GM12872 (cell line): ENCODE data around the gene ASIC1.

Experiments
- TF ChIP-seq, protein P1 (sequence below): IDR thresholded peaks from 3 replicates; pipeline ENCODE4 v1.5.1; 2011; ENCODE audit warnings: low read depth, mild to moderate bottlenecking, low read length, moderate library complexity; ENCODE audit not compliant: insufficient read depth

ASIC1 gene

DNA sequence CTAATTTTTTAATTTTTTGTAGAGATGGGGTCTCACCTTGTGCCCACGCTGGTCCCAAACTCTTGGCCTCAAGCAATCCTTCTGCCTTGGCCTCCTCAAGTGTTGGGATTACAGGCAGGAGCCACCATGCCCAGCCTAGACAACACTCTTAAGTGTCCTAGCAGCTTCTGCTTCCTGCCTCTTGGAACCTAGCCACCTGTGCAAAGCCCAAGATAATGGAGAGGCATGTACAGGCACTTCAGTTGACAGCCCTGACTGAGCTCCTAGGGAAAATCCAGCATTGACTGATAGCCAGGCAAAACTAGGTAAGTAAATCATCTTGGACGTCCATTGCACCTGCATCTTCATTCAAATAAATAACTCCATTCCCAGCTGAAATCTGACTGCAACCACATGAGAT is 70.2 kb downstream of the ASIC1 start:
- TF ChIP-seq, protein P1, sequence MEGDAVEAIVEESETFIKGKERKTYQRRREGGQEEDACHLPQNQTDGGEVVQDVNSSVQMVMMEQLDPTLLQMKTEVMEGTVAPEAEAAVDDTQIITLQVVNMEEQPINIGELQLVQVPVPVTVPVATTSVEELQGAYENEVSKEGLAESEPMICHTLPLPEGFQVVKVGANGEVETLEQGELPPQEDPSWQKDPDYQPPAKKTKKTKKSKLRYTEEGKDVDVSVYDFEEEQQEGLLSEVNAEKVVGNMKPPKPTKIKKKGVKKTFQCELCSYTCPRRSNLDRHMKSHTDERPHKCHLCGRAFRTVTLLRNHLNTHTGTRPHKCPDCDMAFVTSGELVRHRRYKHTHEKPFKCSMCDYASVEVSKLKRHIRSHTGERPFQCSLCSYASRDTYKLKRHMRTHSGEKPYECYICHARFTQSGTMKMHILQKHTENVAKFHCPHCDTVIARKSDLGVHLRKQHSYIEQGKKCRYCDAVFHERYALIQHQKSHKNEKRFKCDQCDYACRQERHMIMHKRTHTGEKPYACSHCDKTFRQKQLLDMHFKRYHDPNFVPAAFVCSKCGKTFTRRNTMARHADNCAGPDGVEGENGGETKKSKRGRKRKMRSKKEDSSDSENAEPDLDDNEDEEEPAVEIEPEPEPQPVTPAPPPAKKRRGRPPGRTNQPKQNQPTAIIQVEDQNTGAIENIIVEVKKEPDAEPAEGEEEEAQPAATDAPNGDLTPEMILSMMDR = no peak

DNA sequence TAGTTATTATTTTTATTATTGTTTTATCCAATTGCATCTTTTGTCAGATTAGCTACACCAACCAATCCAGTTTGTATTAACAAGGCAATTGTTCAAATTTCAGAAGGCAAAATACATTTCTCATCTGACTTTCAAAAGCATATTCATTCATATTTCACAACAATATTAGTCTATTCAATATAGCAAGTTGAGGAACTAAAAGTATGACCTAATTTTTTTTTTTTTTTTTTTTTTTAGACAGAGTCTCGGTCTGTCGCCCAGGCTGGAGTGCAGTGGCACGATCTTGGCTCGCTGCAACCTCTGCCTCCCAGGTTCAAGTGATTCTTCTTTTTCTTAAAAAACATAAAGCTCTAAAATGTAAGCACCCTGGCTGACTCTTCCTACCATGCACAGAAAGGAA is 71.9 kb downstream of the ASIC1 start:
- TF ChIP-seq, protein P1 = no peak

DNA sequence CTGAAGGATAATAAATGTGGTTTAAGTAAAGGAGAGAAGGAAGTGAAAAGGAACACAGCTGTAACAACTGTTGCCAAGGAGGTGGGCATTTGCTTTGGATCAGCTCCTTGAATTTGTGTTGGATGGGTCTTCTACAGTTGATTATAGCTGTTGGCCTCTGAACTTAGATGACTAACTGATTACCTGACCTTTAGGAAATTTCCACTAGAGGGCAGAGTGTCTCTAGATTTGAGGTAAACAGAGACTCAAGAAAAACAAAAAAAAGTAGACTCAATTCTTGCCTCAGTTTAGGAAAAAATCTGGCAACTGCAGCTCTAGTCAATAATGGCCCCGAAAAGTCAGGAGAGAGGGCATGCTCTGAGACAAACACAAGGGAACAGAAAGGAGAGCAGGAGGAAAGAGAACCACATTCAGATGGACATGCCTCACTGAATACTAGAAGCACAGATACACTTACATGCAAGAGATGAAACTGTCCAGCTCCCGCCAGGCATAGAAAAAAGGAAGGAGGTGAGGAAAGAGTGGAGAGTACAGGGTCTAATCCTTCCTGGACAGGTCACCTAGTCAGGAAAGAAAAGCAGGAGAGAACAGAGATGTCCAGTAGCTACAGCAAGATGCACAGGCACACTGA is 75.2 kb downstream of the ASIC1 start:
- TF ChIP-seq, protein P1 = no peak
